ENCODE data around the gene VEZF1.
A peak's percentile ranks its signal among the peaks of the same experiment; 100 is the strongest.

VEZF1 gene

DNA sequence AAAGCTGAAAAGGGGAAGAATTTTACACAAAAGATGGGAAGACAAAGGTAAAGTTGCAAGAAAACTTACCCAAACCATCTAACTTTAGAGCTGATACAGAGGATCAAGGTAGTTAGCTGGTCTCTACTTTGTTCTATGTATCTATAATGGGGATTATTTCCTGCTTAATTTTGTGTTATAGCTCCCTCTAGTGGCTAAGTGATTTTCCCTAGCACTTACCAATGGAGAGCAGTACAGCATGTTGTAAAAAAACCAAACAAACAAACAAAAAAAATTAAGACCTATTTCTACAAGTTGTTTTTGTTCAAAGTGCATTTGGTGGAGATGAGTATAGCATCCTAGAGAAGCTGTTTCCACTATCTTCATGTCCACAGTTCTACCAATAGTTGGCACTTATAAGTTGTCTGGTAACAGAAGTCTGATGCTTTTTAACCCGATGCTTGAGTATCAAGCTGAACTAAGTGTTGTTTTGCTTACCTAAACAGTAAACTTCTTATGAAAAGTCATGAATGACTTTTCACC is 11.5 kb upstream of the VEZF1 start:
- peak; percentile 56 for DNase-seq (ENCODE audit: low spot score)

DNA sequence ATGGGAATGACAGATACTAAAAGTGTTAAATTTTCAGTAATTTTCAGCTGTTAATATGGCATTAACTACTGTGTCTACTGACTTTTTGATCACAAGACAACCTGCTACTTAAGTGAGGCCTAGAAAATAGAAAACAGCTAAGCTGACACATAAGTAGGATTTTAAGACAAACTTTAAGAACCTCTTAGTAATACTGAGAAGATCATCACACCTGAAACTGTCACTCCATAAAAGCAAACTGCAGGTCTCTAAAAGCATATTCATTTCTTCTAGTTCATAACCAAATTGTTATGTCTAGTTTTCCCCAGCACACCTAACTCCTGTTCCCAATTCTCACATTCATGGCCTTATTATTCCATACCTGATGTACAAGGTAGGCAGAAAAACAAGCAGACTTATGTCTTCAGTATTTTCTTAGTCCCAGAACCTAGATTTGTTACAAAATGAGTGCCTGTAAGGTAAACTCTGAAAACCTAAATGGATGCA is 11.0 kb upstream of the VEZF1 start:
- DNase-seq (ENCODE audit: low spot score) = no peak

DNA sequence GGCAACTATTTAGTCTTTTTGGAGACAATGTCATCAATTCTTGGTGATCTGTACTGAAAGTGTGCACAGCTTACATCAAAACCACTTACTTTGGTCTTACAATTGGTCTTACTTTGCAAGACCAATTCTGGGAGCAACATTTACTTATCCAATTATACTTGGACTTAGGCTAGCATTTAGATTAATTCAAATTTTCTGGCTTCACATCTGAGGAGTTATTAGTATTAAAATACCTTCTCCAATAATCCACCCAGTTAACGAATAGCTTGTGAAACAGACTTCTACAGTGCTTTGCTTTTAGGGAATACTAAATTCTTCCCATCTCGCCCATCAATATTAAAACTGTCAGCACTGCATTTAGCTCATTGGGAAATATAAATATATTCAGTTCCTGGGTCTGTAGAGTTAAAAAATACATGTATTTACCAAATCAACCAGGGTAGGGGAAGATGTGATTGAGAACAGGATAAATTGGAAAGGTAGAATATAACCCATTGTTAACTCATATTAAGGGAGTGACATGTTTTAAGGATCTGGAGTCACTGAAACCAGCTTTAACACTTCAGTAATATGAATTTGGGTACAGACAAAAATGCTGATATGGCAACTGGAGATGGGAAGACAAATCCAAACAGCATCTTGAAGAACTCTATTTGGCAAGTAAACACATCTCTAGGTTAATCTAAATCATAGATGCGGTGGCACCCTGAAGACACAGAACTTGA is 9.2 kb upstream of the VEZF1 start:
- no peak for DNase-seq (ENCODE audit: low spot score)

DNA sequence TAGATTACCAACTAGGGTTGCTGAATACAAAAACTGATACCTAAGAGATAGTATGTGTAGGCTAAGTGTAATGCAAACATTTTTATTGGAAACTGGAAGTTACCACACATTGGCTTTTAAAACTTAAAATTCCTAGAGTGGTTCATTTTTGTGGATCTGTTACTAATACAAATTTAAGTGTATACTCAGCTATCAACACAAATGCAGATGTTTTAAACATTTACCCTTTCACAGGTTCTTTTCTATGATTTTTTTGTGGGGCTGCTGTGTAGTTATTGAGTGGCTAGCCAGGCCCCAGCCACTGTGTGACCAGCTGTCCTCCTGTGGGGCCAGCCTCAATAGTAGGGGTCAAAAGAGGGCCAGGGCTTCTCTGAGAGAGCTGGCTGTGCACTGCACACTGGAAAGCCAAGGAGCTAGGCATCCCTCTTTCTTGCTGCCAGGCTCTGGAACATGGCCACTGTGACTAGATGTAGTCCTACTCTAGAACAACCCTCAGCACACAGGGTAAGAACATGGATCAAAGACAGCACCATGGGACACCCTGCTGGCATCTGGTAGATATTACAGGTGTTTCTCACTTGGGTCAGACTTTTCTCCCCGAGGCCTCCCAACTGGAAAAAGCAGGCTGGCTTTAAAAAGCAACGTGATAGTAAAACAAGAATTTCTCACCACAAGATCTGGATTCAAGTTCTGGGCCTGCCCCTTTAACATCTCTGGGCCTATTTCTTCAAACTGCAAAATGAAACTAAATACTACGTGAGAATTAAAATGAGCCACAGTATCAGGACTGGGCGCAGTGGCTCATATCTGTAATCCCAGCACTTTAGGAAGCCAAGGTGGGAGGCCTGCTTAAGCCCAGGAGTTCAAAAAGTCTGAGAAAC is 7.3 kb upstream of the VEZF1 start:
- DNase-seq (ENCODE audit: low spot score) = peak; percentile 77

DNA sequence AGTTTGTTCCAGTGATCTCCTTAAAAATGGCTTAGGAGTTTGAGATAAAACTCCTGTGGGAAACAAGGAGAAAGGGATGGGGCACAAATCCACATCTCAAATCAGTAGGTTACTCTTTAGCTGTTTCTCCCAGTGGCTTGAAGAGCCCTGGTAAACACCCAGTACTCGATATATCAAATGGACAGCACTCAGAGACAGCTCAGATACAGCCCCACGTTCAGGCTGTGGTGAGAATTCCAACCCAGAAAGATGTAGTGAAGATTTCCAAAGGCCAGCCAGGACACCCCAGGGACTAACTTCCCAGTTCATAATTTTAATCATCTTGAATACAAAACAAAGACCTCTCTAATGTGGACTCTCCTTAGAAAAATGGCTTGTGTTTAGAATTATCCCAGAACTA is 6.4 kb upstream of the VEZF1 start:
- DNase-seq (ENCODE audit: low spot score) = no peak

DNA sequence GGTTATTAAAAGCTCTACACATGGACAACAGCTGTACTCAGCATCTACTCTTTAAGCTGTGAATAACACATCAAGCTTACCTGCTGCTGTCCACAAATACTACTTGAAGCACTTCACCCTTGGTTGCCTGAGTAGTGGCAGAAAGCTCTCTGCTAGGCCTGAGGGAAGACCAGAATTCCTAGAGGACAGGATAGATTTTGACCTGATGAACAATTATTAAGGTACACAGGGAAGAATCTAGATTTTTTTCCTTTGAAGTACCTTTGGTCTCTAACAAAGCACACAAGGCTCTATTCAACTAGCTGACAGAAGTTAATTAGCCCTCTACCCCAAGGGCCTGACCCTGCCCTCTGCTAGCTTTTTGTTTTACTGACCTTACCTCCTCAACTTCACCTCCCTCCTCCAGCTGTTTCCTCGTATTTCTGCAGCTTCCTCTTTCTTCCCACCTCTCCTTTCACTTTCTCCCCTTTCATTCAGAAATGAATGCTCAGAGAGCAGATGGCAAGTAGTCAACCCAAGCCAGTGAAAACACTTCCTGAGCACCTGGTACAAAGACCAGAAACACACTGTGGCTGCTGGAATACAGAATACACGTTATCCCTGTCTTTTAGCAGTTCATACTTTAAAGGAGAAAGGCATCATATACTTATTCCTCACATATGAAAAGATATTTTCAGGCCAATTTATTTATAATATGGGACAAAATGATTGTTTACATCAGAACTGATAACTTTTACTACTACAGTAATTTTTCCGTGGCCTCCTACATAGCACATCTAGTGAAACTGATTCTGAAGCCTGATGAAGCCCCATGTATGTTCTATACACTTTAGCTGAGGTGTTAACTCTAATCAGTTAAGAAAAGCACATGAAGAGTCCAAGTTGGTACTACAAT is 5.7 kb upstream of the VEZF1 start:
- DNase-seq (ENCODE audit: low spot score) = no peak

DNA sequence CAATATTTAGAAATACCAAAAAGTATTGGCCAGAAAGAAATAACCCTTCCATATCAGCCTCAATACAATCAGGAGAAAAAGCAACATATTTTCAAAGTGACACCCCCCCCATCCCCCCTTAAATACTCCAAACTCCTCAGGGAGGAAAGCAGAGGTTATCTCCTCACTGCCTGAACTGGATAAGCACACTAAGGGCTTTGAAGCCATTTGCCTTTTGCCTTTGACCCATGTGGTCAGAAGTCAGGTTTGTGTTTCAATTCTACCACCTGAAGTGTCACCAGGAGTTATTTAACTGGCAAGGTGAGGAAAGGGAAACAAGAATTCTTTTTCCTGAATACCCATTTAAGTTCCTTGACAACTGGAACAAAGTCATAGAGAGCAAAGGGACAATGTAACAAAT is 3.5 kb upstream of the VEZF1 start:
- no peak for DNase-seq (ENCODE audit: low spot score)

DNA sequence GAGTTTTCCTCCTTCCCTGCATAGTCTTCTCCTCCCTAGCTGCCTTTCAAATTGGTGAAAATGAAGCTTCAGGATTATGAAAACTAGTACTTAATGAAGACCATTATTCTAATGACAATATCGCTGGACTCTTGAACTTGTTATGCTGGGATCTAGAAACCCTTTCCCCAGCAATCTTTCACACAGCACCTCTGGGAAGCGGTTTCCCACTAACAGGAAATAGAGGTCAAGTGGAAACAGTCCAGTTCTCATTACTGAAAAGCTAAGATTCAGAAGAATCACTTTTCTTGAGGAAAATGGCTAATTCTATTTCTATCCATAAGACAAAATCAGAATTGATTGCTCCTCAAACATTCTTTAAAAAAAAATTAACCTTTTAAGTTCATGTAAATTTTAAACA is 2.0 kb upstream of the VEZF1 start:
- no peak for DNase-seq (ENCODE audit: low spot score)

DNA sequence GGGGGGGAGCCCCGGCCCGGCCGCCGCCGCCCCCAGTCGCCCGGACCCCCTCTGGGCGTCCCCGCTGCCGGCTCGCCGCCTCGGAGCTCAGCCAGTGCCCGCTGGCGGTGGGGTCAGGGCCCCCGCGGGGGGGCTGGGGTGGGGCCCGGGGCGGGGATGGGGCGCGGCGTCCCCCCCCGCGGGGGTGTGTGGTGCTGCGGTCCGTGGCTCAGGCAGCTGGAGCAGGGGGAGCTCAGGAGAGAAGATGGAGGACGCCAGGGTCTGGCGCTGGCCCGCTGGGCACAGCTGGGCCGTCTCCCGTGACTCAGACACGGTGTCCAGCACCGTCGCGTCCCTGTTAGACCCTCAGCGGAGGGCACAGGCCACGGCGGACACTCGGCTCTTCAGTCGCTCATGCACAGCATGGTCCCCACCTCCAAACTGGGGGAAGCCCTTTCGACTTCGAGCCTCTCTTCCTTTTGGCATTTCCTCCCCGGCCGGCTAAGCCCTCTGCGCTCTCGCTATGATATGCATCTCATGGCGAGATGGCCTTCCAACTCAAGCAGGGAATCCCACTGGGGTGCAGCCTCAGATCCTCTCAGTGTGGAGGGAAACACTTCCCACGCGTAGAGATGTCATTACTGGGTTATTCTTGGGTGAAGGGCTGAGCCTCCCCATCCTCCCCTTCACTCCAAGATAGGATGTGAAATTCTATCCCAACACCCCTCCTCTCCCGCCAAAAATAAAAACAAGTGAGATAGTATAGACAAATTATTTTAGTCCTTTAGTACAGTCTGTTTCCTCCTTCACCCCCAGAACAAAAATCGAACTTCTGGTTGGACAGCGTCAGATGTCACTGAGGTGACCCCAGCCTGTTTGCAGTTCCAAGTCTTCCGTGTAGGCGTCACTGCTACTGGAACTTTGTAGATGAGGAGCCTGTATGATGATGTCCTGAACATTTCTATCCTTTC is 522 bp upstream of the VEZF1 start:
- DNase-seq (ENCODE audit: low spot score) = peak; percentile 94

DNA sequence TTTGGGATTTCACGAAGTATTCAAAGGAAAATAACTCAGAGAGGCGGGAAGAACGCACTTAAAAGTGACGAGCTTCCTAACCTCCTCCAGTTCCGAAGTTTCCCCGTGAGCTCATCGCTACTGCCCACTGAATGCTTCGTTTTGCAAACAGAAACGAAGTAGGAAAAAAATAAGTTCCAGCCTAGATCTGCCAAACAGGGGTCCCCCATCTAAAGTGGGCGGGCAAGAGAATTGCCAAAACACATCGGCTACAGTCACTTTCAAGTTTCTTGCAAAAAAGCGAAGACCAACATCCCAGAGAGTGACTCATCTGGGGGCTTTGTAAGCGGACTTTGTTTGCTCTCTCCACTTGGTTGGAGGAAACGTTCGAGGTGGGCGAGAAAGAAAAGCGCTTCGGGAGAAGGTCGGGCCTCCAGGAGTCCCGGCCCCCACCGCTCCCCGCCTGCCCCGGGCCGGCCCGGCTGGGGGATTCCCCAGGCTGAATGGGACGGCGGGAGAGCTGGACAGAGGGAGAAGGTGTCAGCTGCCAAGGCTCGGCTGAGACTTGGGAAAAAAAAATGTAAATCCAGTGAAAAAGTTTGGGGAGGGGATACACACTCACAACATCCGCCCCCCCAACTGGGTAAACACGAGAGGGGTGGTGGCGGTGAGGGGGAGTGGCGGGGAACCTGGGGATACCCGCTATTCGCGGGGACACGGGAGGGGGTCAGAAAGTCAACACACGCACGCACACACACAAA is 1.0 kb downstream of the VEZF1 start:
- peak; percentile 66 for DNase-seq (ENCODE audit: low spot score)

DNA sequence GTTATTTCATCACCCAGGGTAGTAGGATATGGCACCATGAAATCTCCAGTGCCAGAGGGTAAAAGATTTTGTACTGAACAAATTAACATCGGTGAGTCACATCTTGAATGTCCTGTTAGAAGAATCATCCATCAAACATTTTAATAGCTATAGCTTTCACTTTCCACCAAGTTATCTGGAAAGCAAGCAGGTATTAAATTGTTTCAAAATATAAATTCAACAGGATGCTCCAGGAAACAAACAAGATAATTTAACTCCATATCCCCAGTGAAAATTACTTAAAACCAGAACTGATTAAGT is 2.4 kb downstream of the VEZF1 start:
- peak; percentile 32 for DNase-seq (ENCODE audit: low spot score)

DNA sequence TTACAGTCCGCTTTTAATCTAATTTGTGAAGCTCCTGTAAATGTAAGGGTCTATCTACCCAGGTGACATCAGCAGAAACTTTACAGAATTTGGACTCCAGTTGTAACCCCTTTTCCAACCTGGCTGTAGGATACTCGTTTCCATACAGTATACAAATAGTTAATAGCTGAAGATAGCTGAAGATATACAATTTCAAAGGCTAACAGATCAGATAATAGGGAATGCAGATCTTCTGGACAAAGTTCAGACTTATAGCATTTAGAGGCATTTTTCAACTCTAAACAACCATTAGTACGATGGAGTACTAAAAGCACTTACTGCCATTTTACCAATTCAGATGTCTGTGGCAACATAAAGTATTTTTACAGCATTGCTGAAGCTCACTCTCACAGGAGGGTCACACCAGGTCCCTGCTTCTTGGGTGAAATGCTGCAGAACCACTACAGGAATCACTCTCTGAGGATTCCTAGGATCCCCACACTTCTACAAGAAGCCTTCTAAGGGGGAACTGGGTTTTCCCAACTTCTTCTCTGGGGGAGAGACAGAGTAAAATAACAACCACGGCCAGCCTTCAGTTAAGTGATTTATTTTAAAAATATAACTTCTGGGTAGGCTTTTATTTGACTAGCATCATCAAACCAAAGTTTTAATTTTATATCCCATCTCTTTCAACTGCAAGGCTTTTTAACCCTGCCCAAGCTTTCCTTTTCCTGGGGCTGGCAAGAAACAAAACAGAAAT is 2.9 kb downstream of the VEZF1 start:
- DNase-seq (ENCODE audit: low spot score) = no peak

DNA sequence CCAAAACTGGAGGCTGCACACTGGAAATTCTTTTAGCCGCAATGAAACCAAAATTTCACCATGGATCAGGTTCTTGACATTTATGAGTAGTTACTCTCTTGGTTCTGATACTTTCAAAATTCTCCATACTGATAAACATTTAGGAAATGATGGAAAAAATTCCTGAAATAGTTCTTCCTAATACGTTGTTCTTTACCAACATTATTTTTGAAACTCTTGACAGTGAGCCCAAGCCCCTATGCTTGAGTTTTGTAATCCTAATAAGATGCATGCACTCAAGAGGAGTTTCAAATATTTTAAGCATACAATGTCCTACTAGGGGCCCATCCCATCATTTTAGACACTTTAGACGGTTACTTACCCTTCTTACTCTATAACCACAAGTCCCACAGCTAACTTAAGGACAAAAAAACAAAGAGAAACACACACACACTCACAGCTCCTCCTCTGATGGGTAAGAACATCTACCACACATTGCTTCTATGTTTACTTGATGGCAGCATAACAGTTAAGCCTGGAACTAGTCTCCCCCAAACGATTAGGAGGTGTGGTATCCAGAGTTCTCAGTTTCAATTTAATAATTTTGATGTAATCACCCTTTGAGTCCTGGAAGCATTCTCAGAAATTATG is 3.7 kb downstream of the VEZF1 start:
- DNase-seq (ENCODE audit: low spot score) = no peak

DNA sequence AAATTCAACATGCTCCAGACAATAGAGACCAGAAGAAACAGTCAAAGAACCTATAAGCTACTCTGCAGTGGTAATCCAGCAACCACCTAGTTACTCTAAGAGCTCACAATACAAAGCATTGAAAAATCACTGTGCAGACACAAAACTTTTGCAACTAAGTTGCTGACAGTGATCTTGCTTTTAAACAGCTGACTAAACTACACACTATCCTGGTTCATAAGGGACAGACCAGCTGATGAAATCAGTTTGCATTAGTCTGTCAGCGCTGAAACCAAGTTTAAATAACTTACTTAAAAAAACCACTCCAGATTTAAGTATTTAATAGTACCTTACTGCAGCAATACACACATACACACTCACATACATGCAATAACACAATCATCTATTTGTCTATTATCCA is 4.6 kb downstream of the VEZF1 start:
- no peak for DNase-seq (ENCODE audit: low spot score)

DNA sequence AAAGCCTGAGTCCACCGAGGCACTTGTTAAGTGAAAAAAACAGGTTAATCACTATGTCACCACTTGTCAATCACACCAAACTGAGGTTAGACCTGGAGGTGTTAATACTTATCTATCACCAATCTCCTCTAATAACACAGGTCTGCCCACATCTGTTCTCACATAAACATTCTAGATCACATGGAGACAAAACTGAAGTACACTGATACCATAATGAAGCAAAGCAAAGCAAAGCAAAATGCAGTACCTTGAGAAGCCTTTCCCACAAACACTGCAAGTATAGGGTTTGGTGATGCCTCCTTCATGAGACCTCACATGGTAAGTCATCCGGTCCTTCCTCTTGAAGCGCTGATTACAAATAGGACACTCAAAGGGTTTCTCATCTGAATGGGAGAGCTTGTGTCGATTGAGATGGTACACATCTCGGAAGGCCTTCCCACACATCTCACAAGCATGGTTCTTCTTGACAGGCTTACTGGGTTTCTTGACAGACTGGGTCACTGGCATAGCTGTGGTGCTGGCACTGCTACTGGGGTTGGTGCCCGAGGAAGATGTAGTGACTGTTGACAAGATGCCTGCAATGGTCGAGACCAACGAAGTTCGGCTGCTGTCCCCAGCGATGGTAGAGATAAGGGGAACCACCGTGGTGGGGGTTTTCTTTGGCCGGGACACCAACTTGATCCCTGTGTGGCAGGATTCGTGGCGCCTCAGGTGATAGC is 5.4 kb downstream of the VEZF1 start:
- DNase-seq (ENCODE audit: low spot score) = no peak

DNA sequence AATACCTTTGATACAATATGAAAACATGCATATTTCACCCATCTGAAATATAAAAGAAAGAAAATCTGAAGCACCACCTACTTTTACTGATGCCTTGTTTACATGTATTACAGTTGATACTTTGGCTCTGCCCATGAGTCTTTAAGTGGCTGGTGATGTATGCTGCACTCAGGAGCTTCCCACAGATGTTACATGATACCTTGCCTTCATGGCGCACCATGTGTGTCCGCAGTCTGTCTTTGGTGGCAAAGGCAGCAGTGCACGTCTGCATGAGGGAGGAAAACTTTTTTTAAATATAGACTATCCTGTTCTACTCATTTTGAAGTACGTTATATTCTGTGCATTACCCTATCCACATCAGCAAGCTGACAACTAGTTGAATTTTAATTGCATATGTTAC is 7.5 kb downstream of the VEZF1 start:
- DNase-seq (ENCODE audit: low spot score) = no peak

DNA sequence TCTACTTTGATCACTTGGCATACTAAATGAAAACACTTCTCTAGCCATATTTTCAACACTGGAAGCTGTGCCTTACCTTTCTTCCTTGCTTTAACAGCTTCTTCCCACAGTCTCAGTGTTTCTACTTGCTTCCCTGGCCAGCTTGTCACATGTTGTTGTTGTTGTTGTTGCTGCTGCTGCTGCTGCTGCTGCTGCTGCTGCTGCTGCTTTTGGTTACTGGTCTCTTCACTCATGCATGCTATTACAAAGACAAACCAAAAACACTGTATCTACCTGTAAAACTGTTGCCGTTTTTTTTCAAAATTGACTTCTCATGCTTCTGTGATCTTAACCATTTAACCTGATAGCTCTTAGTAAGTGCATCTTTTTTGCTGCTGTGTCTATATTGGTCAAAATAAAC is 9.0 kb downstream of the VEZF1 start:
- no peak for DNase-seq (ENCODE audit: low spot score)

DNA sequence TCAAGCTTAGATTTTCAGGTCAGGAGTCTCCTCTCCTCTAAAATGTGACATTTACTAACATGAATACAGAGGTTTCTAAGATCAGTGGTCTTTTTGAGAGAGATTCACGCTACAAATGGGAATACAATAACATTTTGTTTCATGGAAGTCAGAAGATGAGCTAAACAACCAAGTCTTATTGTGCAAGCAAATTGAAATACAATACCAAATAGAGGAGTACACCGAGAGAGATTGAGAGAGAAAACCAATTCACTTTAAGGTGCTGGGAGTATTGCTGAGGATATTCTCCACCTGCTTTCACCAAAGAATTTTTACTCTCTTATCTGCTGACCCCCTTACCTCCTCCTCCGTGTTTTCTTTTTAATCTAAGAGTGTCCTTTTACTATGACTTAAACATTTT is 11.5 kb downstream of the VEZF1 start:
- DNase-seq (ENCODE audit: low spot score) = no peak

DNA sequence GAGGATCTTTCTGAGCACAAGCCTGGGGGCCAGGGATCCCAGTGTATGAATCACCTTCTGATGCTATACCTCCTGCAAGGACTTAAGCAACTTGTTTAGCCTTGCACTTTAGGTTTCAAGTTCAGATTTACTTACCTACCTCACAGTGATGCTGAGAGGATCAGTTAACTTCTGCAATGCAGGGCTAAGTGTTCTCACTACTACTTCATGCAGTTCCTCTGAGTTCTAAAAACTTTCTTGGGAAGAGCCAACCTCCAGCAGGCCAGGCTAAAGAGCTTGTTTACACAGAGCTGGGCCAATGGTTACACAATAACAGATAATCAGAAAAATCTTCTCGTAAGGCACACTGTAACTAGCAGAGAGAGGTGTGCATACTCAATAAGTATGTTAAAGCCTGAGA is 13.0 kb downstream of the VEZF1 start:
- DNase-seq (ENCODE audit: low spot score) = peak; percentile 42
